ENCODE measurements around the gene CBL. TPM values are rescaled to one million over a fixed set of nuclear protein-coding genes. Genes with fewer than 3 reads are reported as not detected.

CBL gene
- total RNA-seq, 2 experiments from 2014 or later, result 43.6 to 43.7 TPM

DNA sequence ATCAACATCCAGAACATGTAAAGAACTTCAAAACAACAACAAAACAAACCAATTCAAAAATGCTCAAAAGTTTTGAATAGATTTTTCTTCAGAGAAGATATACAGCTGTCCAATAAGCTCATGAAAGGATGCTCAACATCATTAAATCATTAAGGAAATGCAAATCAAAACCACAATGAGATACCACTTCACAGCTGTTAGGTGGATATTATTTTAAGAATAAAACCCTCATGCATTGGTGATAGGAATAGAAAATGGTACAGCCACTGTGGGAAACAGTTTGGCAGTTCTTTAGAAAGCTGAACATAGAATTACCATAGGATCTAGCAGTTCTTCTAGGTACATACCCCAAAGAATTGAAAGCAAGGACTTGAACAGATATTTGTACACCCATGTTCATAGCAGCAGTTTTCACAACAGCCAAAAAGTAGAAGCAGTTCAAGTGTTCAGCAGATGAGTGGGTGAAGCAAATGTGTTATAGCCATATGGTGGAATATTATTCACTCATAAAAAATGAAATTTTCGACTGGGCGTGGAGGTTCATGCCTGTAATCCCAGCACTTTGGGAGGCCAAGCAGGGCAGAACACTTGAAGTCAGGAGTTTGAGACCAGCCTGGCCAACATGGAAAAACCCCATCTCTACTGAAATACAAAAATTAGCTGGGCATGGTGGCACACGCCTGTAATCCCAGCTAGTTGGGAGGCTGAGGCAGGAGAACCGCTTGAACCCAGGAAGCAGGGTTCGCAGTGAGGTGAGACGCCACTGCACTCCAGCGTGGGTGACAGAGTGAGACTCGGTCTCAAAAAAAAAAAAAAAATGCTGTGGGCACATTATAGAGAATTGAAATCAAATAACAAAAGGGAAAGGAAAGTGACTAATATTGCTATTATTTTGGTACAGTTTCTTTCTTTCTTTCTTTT lies 42.9 kb downstream of the CBL start:
- ATAC-seq (no peak), DNase-seq (no peak)
- ChIA-PET CTCF (interaction anchor here (1.1 to 2.7 kb wide), 4 partner anchors 10 to 89 kb away, joined by 3 to 11 read pairs (median 5); partner anchors contain the start of gene CBL), POLR2A (interaction anchor here (0.7 to 1.3 kb wide), 2 partner anchors 11 to 12 kb away, joined by 3 to 5 read pairs; no protein-coding TSS in a partner anchor)
- H3K9me3 Mint-ChIP-seq (ENCODE audit: insufficient read depth), result no peaks in the 10 kb centered on the region
- H3K4me1 Mint-ChIP-seq (ENCODE audit: low read depth), result peaks cover 13% of the 10 kb centered on the region
- H3K27me3 Mint-ChIP-seq (ENCODE audit: low read depth), result no peaks in the 10 kb centered on the region
- H3K4me3 Mint-ChIP-seq, result no peak overlapping the region
- H3K27ac Mint-ChIP-seq, result no peak overlapping the region
- H3K36me3 Mint-ChIP-seq (ENCODE audit: low read depth), result peaks cover 50% of the 10 kb centered on the region

DNA sequence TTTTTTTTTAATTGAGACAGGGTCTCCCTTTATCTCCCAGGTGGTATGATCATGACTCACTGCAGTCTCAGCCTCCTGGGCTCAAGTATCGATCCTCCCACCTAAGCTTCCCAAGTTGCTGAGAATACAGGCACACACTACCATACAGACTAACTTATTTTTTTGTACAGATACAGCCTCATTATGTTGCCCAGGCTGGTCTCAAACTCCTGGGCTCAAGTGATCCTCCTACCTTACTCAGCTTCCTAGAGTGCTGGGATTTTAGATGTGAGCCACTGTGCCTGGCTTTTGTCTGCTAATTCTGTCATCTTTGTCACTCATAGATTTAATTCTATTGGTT lies 43.5 kb downstream of the CBL start:
- H3K4me1 Mint-ChIP-seq (ENCODE audit: low read depth), result peaks cover 13% of the 10 kb centered on the region
- no peak overlapping the region for H3K27ac Mint-ChIP-seq
- no peaks in the 10 kb centered on the region for H3K9me3 Mint-ChIP-seq (ENCODE audit: insufficient read depth)
- H3K4me3 Mint-ChIP-seq, result no peak overlapping the region
- ATAC-seq (no peak), DNase-seq (no peak)
- POLR2A ChIA-PET, result interaction anchor here (0.7 to 1.3 kb wide), 2 partner anchors 10 to 12 kb away, joined by 3 to 5 read pairs; no protein-coding TSS in a partner anchor
- CTCF ChIA-PET, result interaction anchor here (1.2 to 2.7 kb wide), 3 partner anchors 10 to 44 kb away, joined by 4 to 11 read pairs (median 7); partner anchors contain the start of gene CBL
- no peaks in the 10 kb centered on the region for H3K27me3 Mint-ChIP-seq (ENCODE audit: low read depth)
- peaks cover 47% of the 10 kb centered on the region for H3K36me3 Mint-ChIP-seq (ENCODE audit: low read depth)

DNA sequence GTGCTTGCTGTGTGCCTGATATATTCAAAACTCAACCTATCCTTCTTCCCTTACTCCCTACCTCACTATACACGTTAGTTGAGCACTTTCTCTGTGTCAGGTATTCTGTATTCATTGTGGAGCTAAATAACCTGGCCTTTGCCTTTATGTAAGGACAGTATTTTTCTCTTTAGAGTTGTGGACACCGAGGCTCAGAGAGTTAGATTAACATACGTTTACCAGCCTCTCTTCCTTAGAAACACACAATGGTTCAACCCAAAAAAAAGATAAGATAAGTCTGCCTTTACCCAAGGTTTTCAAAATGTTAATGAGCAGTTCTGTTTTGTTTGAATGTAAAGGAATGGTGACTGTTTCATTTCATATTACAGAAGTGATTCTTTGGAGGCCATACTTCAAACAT lies 45.0 kb downstream of the CBL start:
- POLR2A ChIA-PET, result no interaction called here

GRCh38 chr11:119254239-119254638 lies 48.1 kb downstream of the CBL start:
- H3K27ac Mint-ChIP-seq, result no peak overlapping the region
- ChIA-PET POLR2A (no interaction called here), CTCF (interaction anchor here (0.9 to 1.4 kb wide), 3 partner anchors 9 to 48 kb away, joined by 3 read pairs; partner anchors contain the start of gene CBL)
- peaks cover 28% of the 10 kb centered on the region for H3K4me1 Mint-ChIP-seq (ENCODE audit: low read depth)
- H3K36me3 Mint-ChIP-seq (ENCODE audit: low read depth), result peaks cover 43% of the 10 kb centered on the region
- H3K27me3 Mint-ChIP-seq (ENCODE audit: low read depth), result no peaks in the 10 kb centered on the region
- DNase-seq (no peak), ATAC-seq (no peak)
- no peaks in the 10 kb centered on the region for H3K9me3 Mint-ChIP-seq (ENCODE audit: insufficient read depth)
- H3K4me3 Mint-ChIP-seq, result no peak overlapping the region

More for the DNA sequence above, 45.0 kb downstream of the CBL start:
- Mint-ChIP-seq H3K36me3 (ENCODE audit: low read depth) (peaks cover 47% of the 10 kb centered on the region), H3K27ac (no peak overlapping the region), H3K9me3 (ENCODE audit: insufficient read depth) (no peaks in the 10 kb centered on the region), H3K27me3 (ENCODE audit: low read depth) (no peaks in the 10 kb centered on the region), H3K4me3 (no peak overlapping the region), H3K4me1 (ENCODE audit: low read depth) (peaks cover 13% of the 10 kb centered on the region)
- ATAC-seq (no peak), DNase-seq (no peak)
- CTCF ChIA-PET, result interaction anchor here (1.0 to 1.2 kb wide), 2 partner anchors 11 to 45 kb away, joined by 3 read pairs; partner anchors contain the start of gene CBL

- Mint-ChIP-seq H3K4me3 (peak overlapping the region; percentile 62), H3K27ac (peak overlapping the region; percentile 84)
- DNase-seq, result peak; percentile 59
Measured at GRCh38 chr11:119258180-119258579, 52.0 kb downstream of the CBL start.

DNA sequence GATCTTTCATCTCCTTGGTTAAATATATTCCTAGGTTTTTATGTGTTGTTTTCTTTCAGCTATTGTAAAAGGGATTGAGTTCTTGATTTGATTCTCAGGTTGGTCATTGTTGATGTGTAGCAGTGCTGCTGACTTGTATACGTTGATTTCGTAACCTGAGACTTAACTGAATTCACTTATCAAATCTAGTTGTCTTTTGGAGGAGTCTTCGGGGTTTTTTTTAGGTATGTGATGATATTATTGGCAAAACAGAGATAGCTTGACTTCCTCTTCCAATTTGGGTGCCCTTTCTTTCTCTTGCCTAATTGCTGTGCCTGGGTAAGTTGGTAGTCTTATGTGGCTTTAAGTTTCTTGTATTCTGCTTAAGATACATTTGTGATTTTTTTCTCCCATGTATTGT lies 52.8 kb downstream of the CBL start:
- peak overlapping the region; percentile 23 for H3K27ac Mint-ChIP-seq
- POLR2A ChIA-PET, result interaction anchor here (0.5 kb wide), 1 partner anchor 118 kb away, joined by 3 read pairs; no protein-coding TSS in a partner anchor
- CTCF ChIA-PET, result interaction anchor here (1.4 to 9.5 kb wide), 5 partner anchors 10 to 64 kb away, joined by 4 to 83 read pairs (median 66); partner anchors contain the start of gene CBL

More at GRCh38 chr11:119258180-119258579, 52.0 kb downstream of the CBL start:
- ATAC-seq, result peak; percentile 71
- no peaks in the 10 kb centered on the region for H3K9me3 Mint-ChIP-seq (ENCODE audit: insufficient read depth)
- peaks cover 28% of the 10 kb centered on the region for H3K36me3 Mint-ChIP-seq (ENCODE audit: low read depth)
- ChIA-PET POLR2A (interaction anchor here (0.7 kb wide), 1 partner anchor 19 kb away, joined by 3 read pairs; no protein-coding TSS in a partner anchor), CTCF (no interaction called here)
- H3K4me1 Mint-ChIP-seq (ENCODE audit: low read depth), result peaks cover 37% of the 10 kb centered on the region
- no peaks in the 10 kb centered on the region for H3K27me3 Mint-ChIP-seq (ENCODE audit: low read depth)

GRCh38 chr11:119262668-119263351 lies 56.7 kb downstream of the CBL start:
- DNase-seq (peak; percentile 47), ATAC-seq (peak; percentile 63)
- ChIA-PET CTCF (interaction anchor here (0.6 to 9.5 kb wide), 21 partner anchors 8 to 197 kb away, joined by 3 to 83 read pairs (median 4); partner anchors contain the start of gene CBL), POLR2A (interaction anchor here (0.9 to 1.8 kb wide), 3 partner anchors 57 to 94 kb away, joined by 3 to 12 read pairs (median 7); partner anchors contain the start of genes CBL and NLRX1)
- Mint-ChIP-seq H3K27me3 (ENCODE audit: low read depth) (no peaks in the 10 kb centered on the region), H3K4me3 (no peak overlapping the region), H3K4me1 (ENCODE audit: low read depth) (peaks cover 50% of the 10 kb centered on the region), H3K27ac (no peak overlapping the region), H3K9me3 (ENCODE audit: insufficient read depth) (no peaks in the 10 kb centered on the region), H3K36me3 (ENCODE audit: low read depth) (peaks cover 16% of the 10 kb centered on the region)

More for the DNA sequence above, 52.8 kb downstream of the CBL start:
- no peaks in the 10 kb centered on the region for H3K27me3 Mint-ChIP-seq (ENCODE audit: low read depth)
- peak overlapping the region; percentile 0 for H3K4me3 Mint-ChIP-seq
- no peak for DNase-seq
- H3K4me1 Mint-ChIP-seq (ENCODE audit: low read depth), result peaks cover 37% of the 10 kb centered on the region
- no peaks in the 10 kb centered on the region for H3K9me3 Mint-ChIP-seq (ENCODE audit: insufficient read depth)
- ATAC-seq, result no peak
- H3K36me3 Mint-ChIP-seq (ENCODE audit: low read depth), result peaks cover 23% of the 10 kb centered on the region

DNA sequence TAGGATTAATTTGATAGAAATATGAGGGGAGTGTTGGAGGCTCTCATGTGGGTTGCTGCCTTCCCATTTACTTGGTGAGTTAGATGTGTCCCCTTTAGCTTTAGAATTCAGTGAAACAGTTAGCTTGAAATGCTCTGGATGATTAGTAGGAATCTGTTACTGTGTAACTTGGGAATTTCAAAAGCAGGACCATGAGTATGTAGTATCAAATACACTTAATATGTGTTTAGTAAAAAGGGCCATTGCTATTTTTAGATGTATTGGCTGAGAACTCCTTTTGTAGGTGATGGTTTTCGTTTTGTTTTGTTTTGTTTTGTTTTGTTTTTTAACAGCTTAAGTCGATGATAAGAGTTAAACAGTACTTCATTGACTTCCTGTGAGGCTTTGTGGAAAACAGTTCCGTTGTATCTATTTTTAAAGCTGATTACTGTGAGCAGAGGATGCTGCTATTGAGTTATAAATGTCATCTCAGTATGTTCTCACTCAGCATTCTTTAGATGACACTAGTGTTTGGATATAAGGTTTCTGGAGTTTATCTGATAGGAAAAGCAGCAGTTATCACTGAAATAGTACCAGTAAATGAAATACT lies 57.3 kb downstream of the CBL start:
- H3K36me3 Mint-ChIP-seq (ENCODE audit: low read depth), result peaks cover 12% of the 10 kb centered on the region
- H3K4me3 Mint-ChIP-seq, result no peak overlapping the region
- H3K4me1 Mint-ChIP-seq (ENCODE audit: low read depth), result peaks cover 48% of the 10 kb centered on the region
- no peaks in the 10 kb centered on the region for H3K9me3 Mint-ChIP-seq (ENCODE audit: insufficient read depth)
- ATAC-seq (peak; percentile 58), DNase-seq (no peak)
- no peak overlapping the region for H3K27ac Mint-ChIP-seq
- POLR2A ChIA-PET, result interaction anchor here (0.9 to 1.8 kb wide), 3 partner anchors 58 to 95 kb away, joined by 3 to 12 read pairs (median 7); partner anchors contain the start of genes CBL and NLRX1
- no peaks in the 10 kb centered on the region for H3K27me3 Mint-ChIP-seq (ENCODE audit: low read depth)
- CTCF ChIA-PET, result interaction anchor here (0.6 to 9.5 kb wide), 20 partner anchors 8 to 198 kb away, joined by 3 to 83 read pairs (median 4); partner anchors contain the start of gene CBL

DNA sequence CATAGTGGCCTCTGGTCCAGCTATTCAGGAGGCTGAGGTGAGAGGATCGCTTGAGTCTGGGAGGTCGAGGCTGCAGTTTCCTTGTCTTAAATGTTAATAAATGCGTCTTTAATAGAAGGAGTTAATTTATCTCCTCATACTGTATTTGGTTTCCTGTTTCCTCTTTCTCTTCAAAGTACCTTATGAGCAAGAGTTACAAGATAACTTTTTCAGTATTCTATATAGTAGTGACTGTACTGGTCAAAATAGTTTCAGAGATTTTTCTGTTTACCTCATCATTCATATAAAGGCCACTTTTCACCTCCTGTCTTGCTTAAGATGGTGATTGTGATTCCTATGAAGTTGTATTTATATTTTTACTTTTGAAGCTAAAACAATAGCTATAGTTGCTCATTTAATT lies 59.9 kb downstream of the CBL start:
- no peaks in the 10 kb centered on the region for H3K9me3 Mint-ChIP-seq (ENCODE audit: insufficient read depth)
- H3K27ac Mint-ChIP-seq, result peak overlapping the region; percentile 85
- peaks cover 5% of the 10 kb centered on the region for H3K36me3 Mint-ChIP-seq (ENCODE audit: low read depth)
- H3K4me3 Mint-ChIP-seq, result peak overlapping the region; percentile 46
- POLR2A ChIA-PET, result interaction anchor here (0.9 to 1.2 kb wide), 3 partner anchors 12 to 60 kb away, joined by 3 to 7 read pairs (median 4); partner anchors contain the start of gene CBL
- CTCF ChIA-PET, result interaction anchor here (0.9 to 9.5 kb wide), 9 partner anchors 12 to 147 kb away, joined by 3 to 83 read pairs (median 5); partner anchors contain the start of gene CBL
- no peak for ATAC-seq
- no peak for DNase-seq
- H3K4me1 Mint-ChIP-seq (ENCODE audit: low read depth), result peaks cover 30% of the 10 kb centered on the region
- H3K27me3 Mint-ChIP-seq (ENCODE audit: low read depth), result no peaks in the 10 kb centered on the region

- Mint-ChIP-seq H3K4me3 (peak overlapping the region; percentile 46), H3K9me3 (ENCODE audit: insufficient read depth) (no peaks in the 10 kb centered on the region), H3K4me1 (ENCODE audit: low read depth) (peaks cover 30% of the 10 kb centered on the region), H3K36me3 (ENCODE audit: low read depth) (peaks cover 5% of the 10 kb centered on the region), H3K27ac (peak overlapping the region; percentile 85), H3K27me3 (ENCODE audit: low read depth) (no peaks in the 10 kb centered on the region)
- no peak for DNase-seq
- ChIA-PET CTCF (interaction anchor here (0.9 to 9.5 kb wide), 11 partner anchors 11 to 148 kb away, joined by 3 to 83 read pairs (median 4); partner anchors contain the start of gene CBL), POLR2A (interaction anchor here (0.6 to 1.2 kb wide), 4 partner anchors 11 to 61 kb away, joined by 3 to 7 read pairs (median 4); partner anchors contain the start of gene CBL)
- peak; percentile 35 for ATAC-seq
Measured at GRCh38 chr11:119266517-119267255, 60.5 kb downstream of the CBL start.

Measured in activated CD8-positive, alpha-beta T cell treated with anti-CD3 and anti-CD28 coated beads, Interleukin-2, amount 10 ng/mL, durations not matched to agents 7 days and 5 days (primary cell).